ENCODE data around the gene SSRP1. TPM values are rescaled to one million over a fixed set of nuclear protein-coding genes. Genes with fewer than 3 reads are reported as not detected.

Gene SSRP1
- total and polyA plus RNA-seq, 4 donors = 34.6 to 135 (median 110) TPM

DNA sequence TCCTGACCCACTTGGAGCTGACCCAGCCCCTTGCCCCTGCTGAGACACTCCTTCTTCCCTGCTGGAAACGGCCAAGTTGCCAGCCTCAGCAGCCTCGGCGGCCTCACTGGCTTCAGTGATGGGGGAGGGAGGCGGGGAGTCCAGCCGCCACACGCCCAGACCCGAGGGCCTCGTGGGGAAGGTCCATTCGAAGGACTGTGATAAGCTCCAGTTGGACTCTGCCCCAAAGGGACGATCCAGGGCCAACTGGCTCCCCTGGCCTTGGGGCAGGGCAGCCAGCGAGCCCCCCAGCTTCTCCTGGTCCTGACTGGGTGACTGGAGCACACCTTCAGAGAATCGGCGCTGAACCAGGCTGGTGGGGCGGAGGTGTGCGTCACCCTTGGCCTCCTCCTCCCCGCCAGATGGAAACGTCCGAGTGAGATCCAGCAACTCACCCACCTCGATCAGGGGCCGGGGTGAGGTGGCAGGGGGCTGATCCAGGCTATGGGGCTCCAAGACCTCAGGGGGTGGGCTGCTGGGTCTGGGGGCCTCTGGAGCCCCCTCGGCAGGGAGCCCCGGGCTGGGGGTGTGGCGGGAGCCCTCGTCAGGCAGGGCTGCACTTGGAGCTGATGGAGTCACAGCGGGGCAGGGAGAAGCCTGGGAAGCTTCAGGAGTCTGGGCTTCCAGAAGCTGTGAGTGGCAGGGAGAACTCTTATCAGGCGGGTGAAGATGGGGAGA, 22.5 kb downstream of the SSRP1 start:
- H3K9me3 ChIP-seq (ENCODE audit: control insufficient read depth, insufficient read depth, low read length) = no peaks in the 10 kb centered on the region
- H3K27ac ChIP-seq (ENCODE audit: low read depth, low read length) = no peak overlapping the region
- peaks cover 42% of the 10 kb centered on the region for H3K4me1 ChIP-seq (ENCODE audit: control insufficient read depth, insufficient read depth, low read length)
- H3K27me3 ChIP-seq (ENCODE audit: control insufficient read depth, insufficient read depth, low read length) = no peaks in the 10 kb centered on the region
- 78% methylated on average over 26 of the region's 26 CpGs for WGBS (ENCODE audit: insufficient coverage)
- peaks cover 92% of the 10 kb centered on the region for H3K36me3 ChIP-seq (ENCODE audit: control insufficient read depth, insufficient read depth, low read length)
- H3K4me3 ChIP-seq (ENCODE audit: low read depth, low read length) = no peak overlapping the region
- DNase-seq (ENCODE audit: low read depth in 4 of 6, low spot score in 6 of 6) = no peak

DNA sequence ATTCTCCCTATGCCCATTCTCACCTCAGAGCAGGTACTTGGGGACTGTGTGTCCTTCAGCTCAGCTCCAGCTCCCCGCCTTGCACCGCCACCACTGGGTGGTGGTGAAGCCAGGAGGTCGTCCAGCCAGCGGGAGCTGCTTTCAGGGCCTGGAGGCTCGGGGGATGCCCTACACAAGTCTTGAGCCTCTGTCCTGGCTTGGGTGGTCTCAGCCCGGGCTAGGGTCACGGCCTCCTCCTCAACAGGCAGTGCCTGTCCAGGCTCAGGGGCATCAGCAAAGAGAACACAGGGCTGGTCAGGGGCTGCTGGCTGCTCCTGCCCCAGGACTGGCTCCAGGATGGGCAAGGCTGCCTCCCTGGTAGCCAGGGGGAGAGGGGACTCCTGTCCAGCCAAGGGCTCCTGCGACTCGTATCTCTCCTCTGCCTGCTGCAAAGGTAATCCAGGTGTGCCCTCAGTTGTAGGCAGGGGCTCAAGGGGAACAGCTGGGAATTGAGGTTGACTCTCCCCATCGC, 23.1 kb downstream of the SSRP1 start:
- WGBS (ENCODE audit: insufficient coverage) = 88% methylated on average over 10 of the region's 10 CpGs
- Histone ChIP-seq H3K9me3 (ENCODE audit: control insufficient read depth, insufficient read depth, low read length) (no peaks in the 10 kb centered on the region), H3K36me3 (ENCODE audit: control insufficient read depth, insufficient read depth, low read length) (peaks cover 87% of the 10 kb centered on the region), H3K27me3 (ENCODE audit: control insufficient read depth, insufficient read depth, low read length) (no peaks in the 10 kb centered on the region), H3K4me1 (ENCODE audit: control insufficient read depth, insufficient read depth, low read length) (peaks cover 36% of the 10 kb centered on the region), H3K27ac (ENCODE audit: low read depth, low read length) (no peak overlapping the region), H3K4me3 (ENCODE audit: low read depth, low read length) (no peak overlapping the region)
- no peak for DNase-seq (ENCODE audit: low read depth in 4 of 6, low spot score in 6 of 6)

GRCh38 chr11:57311109-57311936, 24.4 kb downstream of the SSRP1 start:
- H3K4me1 ChIP-seq (ENCODE audit: control insufficient read depth, insufficient read depth, low read length) = peaks cover 34% of the 10 kb centered on the region
- no peaks in the 10 kb centered on the region for H3K27me3 ChIP-seq (ENCODE audit: control insufficient read depth, insufficient read depth, low read length)
- peak in 3 of 6 donors; percentile 9 to 82 (median 59) for DNase-seq (ENCODE audit: low read depth in 4 of 6, low spot score in 6 of 6)
- H3K27ac ChIP-seq (ENCODE audit: low read depth, low read length) = peak overlapping the region; percentile 61
- 14% methylated on average over 31 of the region's 31 CpGs for WGBS (ENCODE audit: insufficient coverage)
- H3K4me3 ChIP-seq (ENCODE audit: low read depth, low read length) = peak overlapping the region; percentile 1
- no peaks in the 10 kb centered on the region for H3K9me3 ChIP-seq (ENCODE audit: control insufficient read depth, insufficient read depth, low read length)
- peaks cover 79% of the 10 kb centered on the region for H3K36me3 ChIP-seq (ENCODE audit: control insufficient read depth, insufficient read depth, low read length)

DNA sequence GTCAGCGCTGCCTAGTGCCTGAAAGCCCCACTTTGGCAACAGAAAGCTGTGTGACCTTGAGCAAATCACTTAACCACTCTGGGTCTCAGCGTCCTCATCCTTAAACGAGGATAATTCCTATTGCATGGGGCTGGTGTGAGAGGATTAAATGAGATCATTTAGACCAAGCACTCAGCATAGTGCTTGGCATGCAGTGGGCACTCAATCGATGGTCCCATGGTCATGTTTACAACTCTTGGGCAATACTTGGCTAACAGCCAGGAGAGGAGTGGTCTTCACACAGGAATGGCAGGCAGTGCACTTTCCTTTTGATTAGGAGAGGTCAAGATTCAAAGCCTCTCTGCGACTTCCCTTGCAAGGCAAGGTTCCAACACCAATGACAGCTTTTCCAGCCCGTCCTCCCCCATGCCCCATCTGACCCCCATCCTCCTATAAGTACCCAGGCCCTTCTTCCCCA, 25.0 kb downstream of the SSRP1 start:
- peak overlapping the region; percentile 61 for H3K27ac ChIP-seq (ENCODE audit: low read depth, low read length)
- peak overlapping the region; percentile 1 for H3K4me3 ChIP-seq (ENCODE audit: low read depth, low read length)
- H3K27me3 ChIP-seq (ENCODE audit: control insufficient read depth, insufficient read depth, low read length) = no peaks in the 10 kb centered on the region
- H3K36me3 ChIP-seq (ENCODE audit: control insufficient read depth, insufficient read depth, low read length) = peaks cover 73% of the 10 kb centered on the region
- peaks cover 37% of the 10 kb centered on the region for H3K4me1 ChIP-seq (ENCODE audit: control insufficient read depth, insufficient read depth, low read length)
- 37% methylated on average over 3 of the region's 6 CpGs for WGBS (ENCODE audit: insufficient coverage)
- H3K9me3 ChIP-seq (ENCODE audit: control insufficient read depth, insufficient read depth, low read length) = no peaks in the 10 kb centered on the region
- peak in 2 of 6 donors; percentile 46 to 57 for DNase-seq (ENCODE audit: low read depth in 4 of 6, low spot score in 6 of 6)

- 85% methylated on average over 6 of the region's 6 CpGs for WGBS (ENCODE audit: insufficient coverage)
- Histone ChIP-seq H3K27me3 (ENCODE audit: control insufficient read depth, insufficient read depth, low read length) (no peaks in the 10 kb centered on the region), H3K9me3 (ENCODE audit: control insufficient read depth, insufficient read depth, low read length) (no peaks in the 10 kb centered on the region), H3K27ac (ENCODE audit: low read depth, low read length) (no peak overlapping the region), H3K36me3 (ENCODE audit: control insufficient read depth, insufficient read depth, low read length) (peaks cover 70% of the 10 kb centered on the region), H3K4me1 (ENCODE audit: control insufficient read depth, insufficient read depth, low read length) (peaks cover 37% of the 10 kb centered on the region), H3K4me3 (ENCODE audit: low read depth, low read length) (no peak overlapping the region)
- no peak for DNase-seq (ENCODE audit: low read depth in 4 of 6, low spot score in 6 of 6)
Measured at GRCh38 chr11:57310091-57310490, 25.6 kb downstream of the SSRP1 start.

- no peak overlapping the region for H3K27ac ChIP-seq (ENCODE audit: low read depth, low read length)
- H3K9me3 ChIP-seq (ENCODE audit: control insufficient read depth, insufficient read depth, low read length) = no peaks in the 10 kb centered on the region
- peaks cover 63% of the 10 kb centered on the region for H3K36me3 ChIP-seq (ENCODE audit: control insufficient read depth, insufficient read depth, low read length)
- H3K4me1 ChIP-seq (ENCODE audit: control insufficient read depth, insufficient read depth, low read length) = peaks cover 39% of the 10 kb centered on the region
- no peaks in the 10 kb centered on the region for H3K27me3 ChIP-seq (ENCODE audit: control insufficient read depth, insufficient read depth, low read length)
- DNase-seq (ENCODE audit: low read depth in 4 of 6, low spot score in 6 of 6) = no peak
- 90% methylated on average over 24 of the region's 24 CpGs for WGBS (ENCODE audit: insufficient coverage)
- no peak overlapping the region for H3K4me3 ChIP-seq (ENCODE audit: low read depth, low read length)
Measured at GRCh38 chr11:57309106-57310059, 26.3 kb downstream of the SSRP1 start.

DNA sequence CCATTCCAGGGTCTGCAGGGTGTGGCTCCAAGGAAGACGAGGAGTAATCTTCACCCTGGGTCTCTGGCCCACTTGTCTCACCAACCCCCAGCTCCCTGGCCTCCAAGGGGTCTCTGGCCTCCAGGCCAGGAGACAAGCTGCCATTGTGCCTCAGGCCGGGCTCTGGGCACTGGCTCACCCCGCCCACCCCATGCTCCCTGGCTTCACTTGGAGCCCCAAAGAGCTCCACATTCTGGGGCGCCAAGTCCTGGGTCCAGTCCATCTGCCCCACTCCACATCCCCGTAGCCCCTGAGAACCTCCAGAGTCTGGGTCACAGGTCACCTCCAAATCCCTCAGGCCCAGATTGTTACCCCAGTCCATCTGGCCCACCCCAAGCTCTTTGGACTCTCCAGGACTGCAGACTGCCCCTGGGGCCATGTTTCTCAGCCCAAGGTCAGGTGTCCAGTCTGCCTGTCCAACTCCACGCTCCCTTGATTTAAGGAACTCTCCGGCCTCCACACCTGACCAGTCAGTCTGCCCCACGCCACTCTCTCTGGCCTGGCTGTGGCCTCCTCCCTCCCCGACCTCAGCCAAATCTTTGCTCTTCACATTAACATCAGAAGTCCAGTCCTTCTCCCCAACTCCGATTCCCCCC, 27.1 kb downstream of the SSRP1 start:
- no peak overlapping the region for H3K27ac ChIP-seq (ENCODE audit: low read depth, low read length)

DNA sequence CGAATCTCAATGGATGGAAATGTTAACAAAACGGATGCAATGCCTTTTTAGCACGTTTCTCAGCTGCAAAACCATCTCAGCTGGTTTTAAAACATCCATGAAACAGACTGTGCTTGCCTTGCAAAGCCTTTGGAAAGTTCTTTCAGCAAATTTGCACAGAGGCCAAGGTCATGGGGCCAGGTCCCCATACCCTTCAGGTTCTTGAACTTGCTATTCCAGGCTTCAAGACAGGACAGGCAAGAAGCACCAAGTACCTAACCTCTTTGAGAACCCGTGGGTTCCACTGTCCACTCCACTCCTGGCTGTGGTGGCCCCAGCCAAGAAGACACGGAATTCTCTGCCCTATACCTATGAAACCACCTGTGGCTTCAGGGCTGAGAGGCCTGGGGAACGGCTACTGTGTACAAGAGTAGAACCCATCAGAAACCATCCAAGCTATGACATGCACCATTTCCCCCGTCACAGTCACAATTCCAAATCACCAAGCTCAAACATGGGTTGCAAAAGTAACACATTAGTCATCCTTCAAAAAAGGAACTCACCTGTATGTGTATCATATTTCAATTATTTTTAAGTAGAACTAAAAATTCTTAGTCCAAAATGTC, 27.9 kb downstream of the SSRP1 start:
- no peak overlapping the region for H3K27ac ChIP-seq (ENCODE audit: low read depth, low read length)
- no peaks in the 10 kb centered on the region for H3K27me3 ChIP-seq (ENCODE audit: control insufficient read depth, insufficient read depth, low read length)
- H3K4me3 ChIP-seq (ENCODE audit: low read depth, low read length) = no peak overlapping the region
- H3K36me3 ChIP-seq (ENCODE audit: control insufficient read depth, insufficient read depth, low read length) = peaks cover 59% of the 10 kb centered on the region
- peaks cover 36% of the 10 kb centered on the region for H3K4me1 ChIP-seq (ENCODE audit: control insufficient read depth, insufficient read depth, low read length)
- no peak for DNase-seq (ENCODE audit: low read depth in 4 of 6, low spot score in 6 of 6)
- no peaks in the 10 kb centered on the region for H3K9me3 ChIP-seq (ENCODE audit: control insufficient read depth, insufficient read depth, low read length)
- 84% methylated on average over 7 of the region's 7 CpGs for WGBS (ENCODE audit: insufficient coverage)

More for the DNA sequence above, 27.1 kb downstream of the SSRP1 start:
- Histone ChIP-seq H3K36me3 (ENCODE audit: control insufficient read depth, insufficient read depth, low read length) (peaks cover 59% of the 10 kb centered on the region), H3K27me3 (ENCODE audit: control insufficient read depth, insufficient read depth, low read length) (no peaks in the 10 kb centered on the region), H3K4me3 (ENCODE audit: low read depth, low read length) (no peak overlapping the region), H3K4me1 (ENCODE audit: control insufficient read depth, insufficient read depth, low read length) (peaks cover 42% of the 10 kb centered on the region), H3K9me3 (ENCODE audit: control insufficient read depth, insufficient read depth, low read length) (no peaks in the 10 kb centered on the region)
- no peak for DNase-seq (ENCODE audit: low read depth in 4 of 6, low spot score in 6 of 6)
- 94% methylated on average over 10 of the region's 10 CpGs for WGBS (ENCODE audit: insufficient coverage)

All from spinal cord (tissue), 10 donors.